A549 (cell line): ENCODE results near the gene MSI2. TPM values are rescaled to one million over a fixed set of nuclear protein-coding genes. Genes with fewer than 3 reads are reported as not detected.

ENCODE experiments used
- ATAC-seq, 2 experiments: fragments of 200-7000 bp in 1 of 2; fragments of >200 bp in 1 of 2; cut with Nextera tagmentation in 1 of 2; cut with Tn5 transposase in 1 of 2; 3 replicates each; pipeline versions ENCODE4 v1.8.0 to v1.9.1; 2018 to 2020; ENCODE audit warnings: mild to moderate bottlenecking in 1 of 2, moderate library complexity in 1 of 2
- CTCF ChIA-PET: fragments of 300-600 bp; sonication (Branson Sonifier 250); formaldehyde crosslinking; extraction: SDS; loops from one replicate; lab custom pipeline; 2021; ENCODE audit warnings: antibody characterized with exemption, inconsistent platforms; lab: Yijun Ruan, JAX
- POLR2A ChIA-PET: fragments of 350-600 bp; formaldehyde crosslinking; extraction: SDS; loops from one replicate; lab custom pipeline; 2021; ENCODE audit warnings: antibody characterized with exemption, inconsistent platforms; lab: Yijun Ruan, JAX
- DNase-seq, 2 experiments: peaks; one replicate each; pipeline versions ENCODE4 v3.0.0 to v3.0.0-alpha.2; 2011 to 2016; ENCODE audit warnings: low read depth in 1 of 2, low spot score in 1 of 2
- FAIRE-seq: peaks from 2 replicates; lab custom pipeline; 2011; peaks lifted over from hg19 to GRCh38; lab: Jason Lieb, UNC
- H3K27ac ChIP-seq, 2 experiments: fragments of >200 bp; sonication (Bioruptor Twin); formaldehyde crosslinking; 3 replicates each; pipeline ENCODE4 v1.5.1; 2016 to 2017
- H3K4me1 ChIP-seq: fragments of >200 bp; sonication (Bioruptor Twin); formaldehyde crosslinking; 3 replicates; pipeline ENCODE4 v1.6.1; 2016
- H3K4me2 ChIP-seq: fragments of >200 bp; sonication (Bioruptor Twin); formaldehyde crosslinking; 3 replicates; pipeline ENCODE4 v1.6.1; 2016
- H3K4me3 ChIP-seq: fragments of >200 bp; sonication (Bioruptor Twin); formaldehyde crosslinking; 3 replicates; pipeline ENCODE4 v1.5.1; 2016
- H3K9me3 ChIP-seq: fragments of >200 bp; sonication (Bioruptor Twin); formaldehyde crosslinking; 3 replicates; pipeline ENCODE4 v1.6.1; 2016
- BHLHE40 ChIP-seq: IDR thresholded peaks from 2 replicates; pipeline ENCODE4 v1.6.1; 2012; ENCODE audit warnings: low read depth, low read length, inconsistent platforms
- CBX8 ChIP-seq: fragments of 200-600 bp; sonication (generic); IDR thresholded peaks from 2 replicates; pipeline ENCODE4 v1.6.1; 2016
- CTCF ChIP-seq: fragments of >200 bp; sonication (Bioruptor Twin); formaldehyde crosslinking; IDR thresholded peaks from 3 replicates; pipeline ENCODE4 v1.5.1; 2016
- ELK1 ChIP-seq: fragments of 150-350 bp; IDR thresholded peaks from 2 replicates; pipeline ENCODE4 v1.6.1; 2014; ENCODE audit warnings: low read depth, mild to moderate bottlenecking, low read length
- FOXS1 ChIP-seq: fragments of 250-450 bp; sonication (Bioruptor Pico); IDR thresholded peaks from 2 replicates; pipeline ENCODE4 v1.5.0; 2020; ENCODE audit warnings: mild to moderate bottlenecking, moderate library complexity
- HDAC2 ChIP-seq: fragments of 200-600 bp; sonication (generic); IDR thresholded peaks from 2 replicates; pipeline ENCODE4 v1.6.1; 2016
- HES2 ChIP-seq: fragments of >200 bp; sonication (Bioruptor Twin); formaldehyde crosslinking; IDR thresholded peaks from 2 replicates; pipeline ENCODE4 v1.6.1; 2016
- HOXA7 ChIP-seq: fragments of 250-450 bp; sonication (Bioruptor Pico); IDR thresholded peaks from 2 replicates; pipeline ENCODE4 v1.5.0; 2020; ENCODE audit warnings: mild to moderate bottlenecking, moderate library complexity
- HOXB13 ChIP-seq: fragments of 250-450 bp; sonication (Bioruptor Pico); IDR thresholded peaks from 2 replicates; pipeline ENCODE4 v1.5.0; 2020; ENCODE audit warnings: low read depth, mild to moderate bottlenecking, moderate library complexity
- HOXB5 ChIP-seq: fragments of 250-450 bp; sonication (Bioruptor Pico); IDR thresholded peaks from 2 replicates; pipeline ENCODE4 v1.5.0; 2020; ENCODE audit warnings: mild to moderate bottlenecking, moderate library complexity
- JUN ChIP-seq, 2 experiments: fragments of >200 bp; sonication (Bioruptor Twin); formaldehyde crosslinking; IDR thresholded peaks; 2 replicates in 1 of 2; 3 replicates in 1 of 2; pipeline ENCODE4 v1.6.1; 2016 to 2017
- JUNB ChIP-seq: fragments of >200 bp; sonication (Bioruptor Twin); formaldehyde crosslinking; IDR thresholded peaks from 2 replicates; pipeline ENCODE4 v1.6.1; 2016
- KDM5A ChIP-seq: fragments of 200-600 bp; sonication (generic); IDR thresholded peaks from 2 replicates; pipeline ENCODE4 v1.6.1; 2016; ENCODE audit warnings: antibody characterized with exemption, mild to moderate bottlenecking
- MAFK ChIP-seq: fragments of 450-650 bp; IDR thresholded peaks from 2 replicates; pipeline ENCODE4 v1.6.1; 2014; ENCODE audit not compliant: partially characterized antibody
- MAZ ChIP-seq: fragments of 150-350 bp; IDR thresholded peaks from 2 replicates; pipeline ENCODE4 v1.6.1; 2014; ENCODE audit warnings: antibody characterized with exemption, low read depth, low read length, borderline replicate concordance
- NPAS2 ChIP-seq: fragments of 250-450 bp; sonication (Bioruptor Pico); IDR thresholded peaks from 2 replicates; pipeline ENCODE4 v1.8.0; 2022; ENCODE audit warnings: mild to moderate bottlenecking, moderate library complexity, borderline replicate concordance
- NR3C1 ChIP-seq: fragments of >200 bp; sonication (Bioruptor Twin); formaldehyde crosslinking; IDR thresholded peaks from 3 replicates; pipeline ENCODE4 v1.6.1; 2017
- POLR2AphosphoS2 ChIP-seq: conservative IDR thresholded peaks from 2 replicates; pipeline ENCODE4 v1.6.1; 2012; ENCODE audit warnings: low read length, improper control_type of control experiment, inconsistent platforms
- RCOR1 ChIP-seq: fragments of 150-350 bp; IDR thresholded peaks from 2 replicates; pipeline ENCODE4 v1.6.1; 2014; ENCODE audit warnings: antibody characterized with exemption, low read length, low read depth
- RNF2 ChIP-seq: fragments of 200-600 bp; sonication (generic); IDR thresholded peaks from 2 replicates; pipeline ENCODE4 v1.6.1; 2016; ENCODE audit warnings: low read depth, mild to moderate bottlenecking, antibody characterized with exemption, moderate library complexity, borderline replicate concordance
- ZFP36 ChIP-seq: fragments of 450-650 bp; IDR thresholded peaks from 2 replicates; pipeline ENCODE4 v1.6.1; 2014; ENCODE audit warnings: borderline replicate concordance; ENCODE audit not compliant: partially characterized antibody
- WGBS: methylation state at CpG from one replicate; pipeline ENCODE4 v1.1.6; 2017; ENCODE audit errors: missing lambda C conversion rate; 5-methylcytosine and 5-hydroxymethylcytosine counted together
- polyA plus RNA-seq, 4 experiments: library from polyadenylated mRNA; depleted of rRNA in 3 of 4; stranded (reverse); fragments of >200 nt; fragmentation: RNase III in 1 of 4; extraction: RNeasy Plus Mini Kit Qiagen cat#74134 plus additional on column Dnase treatment in 1 of 4; gene quantifications; 2 replicates in 3 of 4; 3 replicates in 1 of 4; pipeline ENCODE4 v1.2.3, GENCODE V29; 2011 to 2017

Gene MSI2
- polyA plus RNA-seq, 2 of the 4 experiments (the other 2 are of a cell fraction), result 43.6 to 44.4 TPM

- Histone ChIP-seq H3K4me1 (peaks cover 7% of the 10 kb centered on the region; the same call in 1 of the 3 replicates), H3K9me3 (no peaks in the 10 kb centered on the region), H3K27ac (no peak overlapping the region), H3K4me2 (no peak overlapping the region), H3K4me3 (no peak overlapping the region)
- ATAC-seq, result no peak
- no peak for DNase-seq
- no peak for FAIRE-seq
- POLR2A ChIA-PET, result no interaction called here
- no peak for TF ChIP-seq HES2
- no peak for TF ChIP-seq RCOR1
- TF ChIP-seq CTCF, result no peak
- TF ChIP-seq NR3C1, result no peak
- WGBS, result 76% methylated on average over 3 of the region's 3 CpGs
- CTCF ChIA-PET, result interaction anchor here (0.5 to 1.4 kb wide), 2 partner anchors 23 to 314 kb away, joined by 3 to 5 read pairs; no protein-coding TSS in a partner anchor
Observed at GRCh38 chr17:57357830-57358430, 101.6 kb downstream of the MSI2 start.

- POLR2A ChIA-PET, result no interaction called here
- CTCF ChIA-PET, result interaction anchor here (0.7 to 1.8 kb wide), 5 partner anchors 8 to 423 kb away, joined by 3 to 9 read pairs (median 3); no protein-coding TSS in a partner anchor
Observed at GRCh38 chr17:57360266-57360665, 103.9 kb downstream of the MSI2 start.

GRCh38 chr17:57362797-57363556 lies 106.7 kb downstream of the MSI2 start:
- H3K9me3 ChIP-seq, result no peaks in the 10 kb centered on the region
- CTCF ChIA-PET, result interaction anchor here (1.0 to 1.9 kb wide), 5 partner anchors 120 to 309 kb away, joined by 3 to 6 read pairs (median 4); no protein-coding TSS in a partner anchor
- FAIRE-seq (no peak), ATAC-seq (no peak), DNase-seq (no peak)
- POLR2A ChIA-PET, result no interaction called here
- H3K4me1 ChIP-seq, result peaks cover 44% of the 10 kb centered on the region
- no peak overlapping the region for H3K4me2 ChIP-seq
- no peak overlapping the region for H3K27ac ChIP-seq
- peak; percentile 85 for TF ChIP-seq MAFK
- TF ChIP-seq HOXA7 (CRISPR knock-in tag), result no peak
- TF ChIP-seq HOXB13 (CRISPR knock-in tag), result no peak
- WGBS, result 92% methylated on average over 9 of the region's 9 CpGs
- H3K4me3 ChIP-seq, result no peak overlapping the region

More at GRCh38 chr17:57360266-57360665, 103.9 kb downstream of the MSI2 start:
- no peaks in the 10 kb centered on the region for H3K9me3 ChIP-seq
- no peak for ATAC-seq
- H3K4me1 ChIP-seq, result peaks cover 17% of the 10 kb centered on the region
- no peak for FAIRE-seq
- H3K4me2 ChIP-seq, result no peak overlapping the region
- H3K4me3 ChIP-seq, result no peak overlapping the region
- no peak for DNase-seq
- H3K27ac ChIP-seq, result no peak overlapping the region
- 71% methylated on average over 2 of the region's 2 CpGs for WGBS
- TF ChIP-seq ZFP36, result no peak
- no peak for TF ChIP-seq JUN (IDR thresholded peaks at IDR 0.05)
- TF ChIP-seq KDM5A, result no peak

GRCh38 chr17:57363580-57363979 lies 107.3 kb downstream of the MSI2 start:
- ATAC-seq, result no peak
- 96% methylated on average over 4 of the region's 4 CpGs for WGBS
- peak overlapping the region in 1 of 2 experiments; percentile 91; a peak in 3 of 6 replicates for H3K27ac ChIP-seq
- DNase-seq, result no peak
- ChIA-PET CTCF (interaction anchor here (1.0 to 1.9 kb wide), 5 partner anchors 120 to 309 kb away, joined by 3 to 6 read pairs (median 4); no protein-coding TSS in a partner anchor), POLR2A (no interaction called here)
- peaks cover 50% of the 10 kb centered on the region for H3K4me1 ChIP-seq
- no peak overlapping the region for H3K4me3 ChIP-seq
- H3K9me3 ChIP-seq, result no peaks in the 10 kb centered on the region
- H3K4me2 ChIP-seq, result no peak overlapping the region
- no peak for FAIRE-seq
- TF ChIP-seq ZFP36 (no peak), FOXS1 (CRISPR knock-in tag) (no peak), HES2 (no peak), ELK1 (no peak), RNF2 (no peak), POLR2AphosphoS2 (no peak), HDAC2 (no peak), CBX8 (no peak), MAZ (no peak), HOXB5 (CRISPR knock-in tag) (no peak), JUNB (no peak), NPAS2 (CRISPR knock-in tag) (no peak), BHLHE40 (no peak)
